Prostate gland (tissue), 2 donors: Measurements from ENCODE around the gene TRIM26.
"Not testable (repeated sequence)": the region's sequence is repeated elsewhere in the genome, so short reads cannot be mapped to it uniquely, and the experiment has no call there.

Experiments
- POLR2A ChIP-seq: fragments of 450-650 bp; IDR thresholded peaks from one replicate; pipeline ENCODE4 v1.6.1; 2016; ENCODE audit warnings: antibody characterized with exemption, mild to moderate bottlenecking
- POLR2AphosphoS5 ChIP-seq: sonication (generic); formaldehyde crosslinking; IDR thresholded peaks from one replicate; pipeline ENCODE4 v1.6.1; 2017; ENCODE audit warnings: antibody characterized with exemption
- TF ChIP-seq, protein P1 (sequence below), 4 experiments: fragments of 200-600 bp in 2 of 4; fragments of 450-650 bp in 2 of 4; sonication (generic) in 2 of 4; IDR thresholded peaks; 1 replicate in 3 of 4; 2 replicates in 1 of 4; pipeline ENCODE4 v1.5.1; 2016 to 2019; ENCODE audit warnings: antibody characterized with exemption in 4 of 4, mild to moderate bottlenecking in 2 of 4, moderate library complexity in 2 of 4

DNA sequence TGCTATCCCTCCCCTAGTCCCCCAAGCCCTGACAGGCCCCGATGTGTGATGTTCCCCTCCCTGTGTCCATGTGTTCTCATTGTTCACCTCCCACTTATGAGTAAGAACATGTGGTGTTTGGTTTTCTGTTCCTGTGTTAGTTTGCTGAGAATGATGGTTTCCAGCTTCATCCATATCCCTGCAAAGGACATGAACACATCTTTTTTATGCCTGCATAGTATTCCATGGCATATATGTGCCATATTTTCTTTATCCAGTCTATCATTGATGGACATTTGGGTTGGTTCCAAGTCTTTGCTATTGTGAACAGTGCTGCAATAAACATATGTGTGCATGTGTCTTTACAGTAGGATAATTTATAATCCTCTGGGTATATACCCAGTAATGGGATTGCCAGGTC is 48.0 kb downstream of the TRIM26 start:
- TF ChIP-seq POLR2AphosphoS5, POLR2A: not testable (repeated sequence)
- TF ChIP-seq, protein P1, sequence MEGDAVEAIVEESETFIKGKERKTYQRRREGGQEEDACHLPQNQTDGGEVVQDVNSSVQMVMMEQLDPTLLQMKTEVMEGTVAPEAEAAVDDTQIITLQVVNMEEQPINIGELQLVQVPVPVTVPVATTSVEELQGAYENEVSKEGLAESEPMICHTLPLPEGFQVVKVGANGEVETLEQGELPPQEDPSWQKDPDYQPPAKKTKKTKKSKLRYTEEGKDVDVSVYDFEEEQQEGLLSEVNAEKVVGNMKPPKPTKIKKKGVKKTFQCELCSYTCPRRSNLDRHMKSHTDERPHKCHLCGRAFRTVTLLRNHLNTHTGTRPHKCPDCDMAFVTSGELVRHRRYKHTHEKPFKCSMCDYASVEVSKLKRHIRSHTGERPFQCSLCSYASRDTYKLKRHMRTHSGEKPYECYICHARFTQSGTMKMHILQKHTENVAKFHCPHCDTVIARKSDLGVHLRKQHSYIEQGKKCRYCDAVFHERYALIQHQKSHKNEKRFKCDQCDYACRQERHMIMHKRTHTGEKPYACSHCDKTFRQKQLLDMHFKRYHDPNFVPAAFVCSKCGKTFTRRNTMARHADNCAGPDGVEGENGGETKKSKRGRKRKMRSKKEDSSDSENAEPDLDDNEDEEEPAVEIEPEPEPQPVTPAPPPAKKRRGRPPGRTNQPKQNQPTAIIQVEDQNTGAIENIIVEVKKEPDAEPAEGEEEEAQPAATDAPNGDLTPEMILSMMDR (IDR thresholded peaks at IDR 0.05), result not testable (repeated sequence)
